NOMO-1 treated with DMSO at 0.1 percent for 48 hours (cell line): ENCODE measurements around the gene EXOC2.

Experiments used
- DNase-seq: peaks from one replicate; lab custom pipeline; 2025; ENCODE audit not compliant: unreplicated experiment; lab: John Stamatoyannopoulos, UW

The EXOC2 gene

DNA sequence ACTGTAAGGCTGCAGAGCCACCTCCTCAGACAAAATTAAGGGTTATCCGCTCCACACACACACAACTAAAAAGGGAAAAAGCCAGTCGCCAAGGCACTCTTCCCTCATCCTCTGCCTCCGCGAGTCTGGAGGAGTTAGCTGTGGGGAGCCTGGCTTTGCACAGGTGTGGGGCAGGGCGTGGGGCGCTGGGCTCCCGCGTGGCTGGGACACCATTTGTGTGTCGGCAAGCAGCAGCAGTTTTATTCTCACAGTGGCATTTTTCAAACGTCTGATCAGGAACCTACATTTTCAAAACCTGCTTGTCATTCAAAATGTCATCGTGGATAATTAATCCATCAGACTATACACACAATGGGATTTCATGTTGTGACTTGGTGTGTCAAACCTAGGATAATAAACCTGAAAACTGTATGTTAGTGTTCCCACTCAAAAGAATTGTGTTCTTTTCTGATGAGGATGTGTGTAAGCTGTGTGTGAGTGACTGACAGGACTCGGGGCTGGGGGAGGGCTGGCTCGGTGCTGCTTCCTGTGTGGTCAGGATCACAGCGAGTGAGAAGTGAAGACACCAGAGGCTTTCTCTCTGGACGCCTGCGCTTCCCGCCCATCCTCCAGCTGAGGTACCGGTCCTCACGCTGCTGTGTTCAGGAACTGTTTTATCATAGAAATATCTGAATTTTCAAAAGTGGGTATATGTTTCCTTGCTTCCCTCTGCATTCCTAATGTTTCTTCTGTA, 218.3 kb downstream of the EXOC2 start:
- DNase-seq: peak; percentile 50

GRCh38 chr6:473768-474452, 219.0 kb downstream of the EXOC2 start:
- DNase-seq: no peak

GRCh38 chr6:473356-473755, 219.6 kb downstream of the EXOC2 start:
- DNase-seq: no peak

DNA sequence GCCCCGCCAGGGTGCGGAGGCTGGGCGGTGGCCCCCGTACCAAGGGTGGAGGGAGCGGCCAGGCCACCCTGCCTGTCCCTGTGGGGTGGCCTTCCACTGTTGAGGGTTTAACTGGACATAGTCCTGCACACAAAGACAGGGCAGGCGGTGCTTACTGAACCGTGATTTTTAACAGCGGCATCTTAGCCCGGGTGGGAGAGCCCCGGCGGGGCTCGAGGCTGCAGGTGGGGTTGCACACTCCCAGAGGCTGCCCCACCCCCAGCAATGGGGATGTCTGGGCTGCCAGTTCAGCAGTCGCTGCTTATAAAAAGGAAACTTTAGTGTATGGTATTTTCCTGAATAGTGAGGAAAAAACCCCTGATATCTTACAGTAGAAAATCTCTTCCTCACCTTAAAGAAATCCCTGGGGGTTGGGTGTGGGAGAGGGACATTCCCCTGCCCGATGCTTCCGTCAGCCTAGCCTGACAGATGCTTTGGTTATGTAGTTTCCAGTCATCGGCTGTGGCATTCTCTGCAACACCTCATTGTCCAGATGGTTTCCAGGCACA, 222.0 kb downstream of the EXOC2 start:
- DNase-seq: no peak

DNA sequence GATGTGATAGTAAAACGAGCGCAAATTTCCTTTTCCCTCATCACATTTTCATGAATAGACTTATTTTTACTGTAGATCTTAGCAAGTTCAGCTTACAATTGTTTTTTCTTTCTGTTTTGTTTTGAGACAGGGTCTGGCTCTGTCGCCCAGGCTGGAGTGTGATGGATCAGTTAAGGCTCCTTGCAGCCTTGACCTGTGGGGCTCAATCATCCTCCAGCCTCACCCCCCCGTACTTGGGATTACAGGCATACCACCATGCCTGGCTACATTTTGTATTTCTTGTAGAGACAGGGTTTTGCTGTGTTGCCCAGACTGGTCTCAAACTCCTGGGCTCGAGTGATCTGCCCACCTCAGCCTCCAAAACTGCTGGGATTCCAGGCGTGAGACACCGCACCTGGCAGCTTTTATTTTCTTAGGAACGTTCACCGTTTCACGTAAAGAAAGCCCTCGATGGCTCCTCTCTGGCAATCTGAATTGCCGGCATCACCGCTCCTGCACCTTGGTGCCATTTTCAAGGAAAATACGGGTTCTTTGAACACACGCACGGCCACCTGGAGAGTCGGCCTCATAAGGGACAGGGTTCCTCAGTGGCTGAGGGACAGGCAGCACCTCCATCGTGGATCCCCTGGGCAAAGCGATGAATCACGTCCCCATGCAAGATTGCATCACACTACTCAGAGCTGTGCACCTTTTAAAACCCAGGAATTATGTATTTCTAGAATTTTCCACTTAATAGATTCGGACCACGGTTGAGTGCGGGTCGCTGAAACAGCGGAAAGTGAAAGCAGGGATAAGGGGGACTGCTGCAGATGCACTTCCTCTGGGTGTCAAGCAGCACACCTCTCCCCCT, 222.7 kb downstream of the EXOC2 start:
- no peak for DNase-seq

DNA sequence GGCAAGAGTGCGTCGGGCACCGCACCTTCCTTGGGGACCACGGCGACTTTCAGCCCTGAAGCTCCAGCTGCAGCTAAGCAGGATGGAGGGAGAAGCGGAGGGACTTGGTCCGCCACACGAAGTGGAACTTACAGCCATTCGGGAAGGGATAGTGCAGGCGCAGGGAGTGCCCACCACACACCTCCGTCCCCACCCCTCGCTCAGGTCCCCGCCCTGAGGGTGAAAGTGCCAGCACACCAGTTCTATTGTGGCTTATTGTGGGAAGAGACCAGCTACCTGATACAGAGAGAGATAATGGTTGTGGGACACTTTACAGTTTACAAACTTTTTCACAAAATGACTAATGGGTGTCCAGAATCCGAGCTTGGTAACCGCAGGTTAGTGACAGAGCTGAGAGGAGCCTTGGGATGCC, 225.3 kb downstream of the EXOC2 start:
- no peak for DNase-seq

- no peak for DNase-seq
Measured at GRCh38 chr6:467111-467510, 225.8 kb downstream of the EXOC2 start.

DNA sequence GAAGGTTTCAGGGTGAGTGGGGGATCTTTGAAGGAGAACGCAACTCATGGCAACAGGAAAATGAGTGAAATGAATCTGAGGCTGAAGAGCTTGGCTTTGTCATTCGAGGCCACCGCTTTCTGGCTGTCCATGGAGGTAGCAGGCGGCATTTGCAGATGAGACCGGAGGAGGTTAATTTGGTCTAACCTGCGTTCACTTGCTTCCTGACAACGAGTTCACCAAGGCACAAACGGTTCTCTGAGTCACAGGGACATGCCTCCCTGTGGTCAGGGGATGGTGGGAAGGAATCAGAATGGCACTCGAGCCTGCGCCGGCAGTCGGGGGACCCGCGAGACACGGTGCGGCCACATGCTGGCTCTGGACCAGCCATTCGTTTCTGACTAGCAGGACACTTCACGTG, 226.4 kb downstream of the EXOC2 start:
- no peak for DNase-seq

DNA sequence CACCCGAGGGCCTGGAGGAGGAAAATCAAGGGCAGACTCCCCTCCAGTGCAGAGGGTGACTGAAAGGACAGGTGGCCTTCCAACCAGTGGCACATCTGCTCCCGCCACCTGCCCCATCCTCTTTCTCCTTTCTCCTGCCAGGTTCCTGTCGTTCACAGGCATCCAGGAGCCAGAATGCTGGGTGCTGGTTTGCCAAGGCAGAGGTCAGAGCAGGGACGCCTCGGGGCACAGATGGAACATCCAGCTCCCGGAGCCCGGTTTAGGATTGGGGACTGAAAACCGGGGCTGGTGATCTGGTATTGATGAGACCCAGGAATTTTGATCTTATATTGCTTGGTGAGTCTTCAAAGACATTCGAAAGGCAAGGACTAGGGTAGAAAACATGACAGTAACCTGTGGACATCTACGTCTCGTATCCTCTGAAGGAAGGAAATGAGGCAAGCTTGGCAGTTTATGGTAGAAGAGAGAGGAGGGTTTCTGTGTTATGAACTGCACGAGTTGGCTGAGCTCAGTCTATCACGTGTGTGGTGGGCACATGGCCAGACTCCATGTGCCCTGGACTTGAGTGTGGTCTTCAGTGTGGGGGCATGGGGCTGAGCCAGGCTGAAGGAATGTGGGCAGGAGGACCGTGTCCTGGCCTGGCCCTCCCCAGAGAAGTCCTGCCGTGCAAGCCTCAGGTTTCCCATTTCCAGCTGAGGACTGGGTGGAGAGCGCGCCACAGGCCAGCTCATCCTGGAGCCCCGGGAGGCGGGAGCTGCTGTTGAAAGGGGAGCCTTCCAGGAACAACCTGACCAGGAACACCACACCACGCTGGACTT, 227.2 kb downstream of the EXOC2 start:
- DNase-seq: no peak

DNA sequence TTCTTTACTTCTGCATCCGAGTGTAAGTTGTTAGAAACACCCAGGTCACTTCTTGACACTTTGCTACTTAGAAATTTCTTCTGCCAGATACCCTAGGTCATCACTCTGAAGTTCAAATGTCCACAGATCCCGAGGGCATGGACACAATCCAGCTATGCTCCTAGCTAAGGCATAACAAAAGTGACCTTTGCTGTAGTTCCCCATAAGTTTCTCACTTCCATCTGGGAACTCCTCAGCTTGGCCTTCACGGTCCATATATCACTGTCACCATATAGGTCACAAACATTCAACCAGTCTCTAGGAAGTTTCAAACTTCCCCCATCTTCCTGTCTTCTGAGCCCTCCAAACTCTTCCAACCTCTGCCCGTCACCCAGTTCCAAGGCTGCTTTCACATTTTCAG, 236.1 kb downstream of the EXOC2 start:
- DNase-seq: no peak

DNA sequence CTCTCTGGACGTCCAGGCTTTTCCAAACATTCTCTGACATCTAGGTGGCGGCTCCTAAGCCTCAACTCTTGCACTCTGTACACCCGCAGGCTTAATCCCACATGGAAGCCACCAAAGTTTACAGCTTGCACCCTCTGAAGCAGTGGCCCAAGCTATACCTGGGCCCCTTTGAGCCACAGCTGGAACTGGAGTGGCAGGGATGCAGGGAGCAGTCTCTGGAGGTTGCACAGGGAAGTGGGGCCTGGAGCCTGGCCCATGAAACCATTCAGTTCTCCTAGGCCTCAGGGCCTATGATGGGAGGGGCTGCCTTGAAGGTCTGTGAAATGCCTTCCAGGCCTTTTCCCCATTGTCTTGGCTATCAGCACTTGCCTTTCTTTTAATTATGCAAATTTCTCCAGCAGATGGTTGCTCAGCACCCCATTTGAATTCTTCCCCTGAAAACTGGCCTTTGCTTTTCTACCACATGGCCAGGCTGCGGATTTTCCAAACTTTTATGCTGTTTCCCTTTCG, 236.5 kb downstream of the EXOC2 start:
- DNase-seq: no peak

DNA sequence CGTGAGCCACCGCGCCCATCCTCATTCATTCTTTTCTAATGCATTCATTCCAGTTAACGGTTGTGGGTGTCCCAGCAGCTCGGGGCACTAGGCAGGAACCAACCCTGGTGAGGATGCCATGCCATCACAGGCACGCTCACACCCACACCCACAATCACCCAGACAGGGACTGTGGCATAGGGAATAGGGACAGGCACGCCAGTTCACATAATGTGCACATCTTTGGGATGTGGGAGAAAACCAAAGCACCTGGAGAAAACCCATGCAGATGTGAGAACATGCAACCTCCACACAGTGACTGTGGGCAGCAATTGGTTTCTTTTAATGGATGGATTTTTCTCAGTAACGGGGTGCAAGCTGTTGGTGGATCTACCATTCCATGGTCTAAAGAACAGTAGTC, 237.1 kb downstream of the EXOC2 start:
- no peak for DNase-seq

GRCh38 chr6:455006-455585, 237.8 kb downstream of the EXOC2 start:
- no peak for DNase-seq

GRCh38 chr6:454148-454991, 238.6 kb downstream of the EXOC2 start:
- no peak for DNase-seq

DNA sequence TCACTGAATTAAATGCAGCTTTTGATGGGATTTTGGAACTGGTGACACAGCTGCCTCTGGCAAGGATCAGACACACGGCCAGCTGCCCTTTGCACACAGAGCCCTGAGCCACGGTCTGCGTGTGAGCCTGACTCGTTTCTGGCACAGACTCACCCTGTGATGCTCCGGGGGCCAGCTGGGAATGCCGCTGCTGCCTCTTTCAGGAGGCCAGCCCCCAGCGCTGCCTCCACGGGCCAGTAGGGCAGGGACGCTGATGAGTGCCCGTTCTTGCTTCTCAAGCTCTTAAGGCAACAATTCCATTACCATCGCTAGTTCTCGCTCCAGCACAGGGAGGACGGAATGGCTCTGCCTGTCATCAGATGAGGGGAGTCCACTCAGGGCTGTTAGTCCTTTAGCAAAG, 239.8 kb downstream of the EXOC2 start:
- DNase-seq: no peak

- no peak for DNase-seq
Measured at GRCh38 chr6:452301-453067, 240.5 kb downstream of the EXOC2 start.

DNA sequence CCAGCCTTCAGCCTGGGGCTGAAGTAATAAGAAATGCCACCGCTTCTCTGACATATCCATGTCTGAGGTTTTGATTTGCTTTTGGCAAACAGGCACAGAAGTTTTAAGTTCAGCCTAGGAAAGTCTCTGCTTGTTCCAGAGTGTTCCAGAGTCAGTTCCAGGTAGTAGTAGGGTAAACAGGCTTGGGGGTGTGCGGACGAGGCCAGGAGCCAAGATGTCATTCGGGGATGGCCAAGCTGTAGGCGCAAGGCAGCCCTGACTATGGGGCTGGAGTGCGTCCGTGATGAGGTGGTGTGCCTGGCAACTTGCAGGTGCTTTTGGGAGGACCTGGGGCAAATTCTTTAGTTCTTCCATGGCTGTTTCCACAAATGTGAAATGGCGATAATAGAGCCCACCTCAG, 241.1 kb downstream of the EXOC2 start:
- no peak for DNase-seq

DNA sequence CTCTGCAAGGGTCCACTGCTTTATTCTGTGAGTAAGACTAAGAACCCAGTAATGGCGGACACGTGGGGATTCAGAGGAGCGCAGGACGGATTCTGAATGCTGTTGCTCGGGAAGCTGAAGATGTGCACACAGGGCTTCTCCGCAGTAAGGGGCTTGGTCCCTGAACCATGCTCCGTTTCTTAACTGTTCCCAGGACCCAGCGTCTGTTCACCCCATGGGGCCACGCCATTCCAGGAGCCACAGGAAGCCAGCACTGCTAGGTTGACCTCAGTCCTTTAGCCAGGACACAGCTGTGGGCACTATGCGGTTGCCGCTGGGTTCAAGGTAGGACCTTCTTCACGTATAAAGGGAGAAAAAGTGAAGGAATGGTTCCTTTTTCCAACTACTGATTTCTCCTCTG, 241.6 kb downstream of the EXOC2 start:
- DNase-seq: no peak
